ENCODE results near the gene ANKRD18A.
"Not testable (repeated sequence)": the region's sequence is repeated elsewhere in the genome, so short reads cannot be mapped to it uniquely, and the experiment has no call there.

DNA sequence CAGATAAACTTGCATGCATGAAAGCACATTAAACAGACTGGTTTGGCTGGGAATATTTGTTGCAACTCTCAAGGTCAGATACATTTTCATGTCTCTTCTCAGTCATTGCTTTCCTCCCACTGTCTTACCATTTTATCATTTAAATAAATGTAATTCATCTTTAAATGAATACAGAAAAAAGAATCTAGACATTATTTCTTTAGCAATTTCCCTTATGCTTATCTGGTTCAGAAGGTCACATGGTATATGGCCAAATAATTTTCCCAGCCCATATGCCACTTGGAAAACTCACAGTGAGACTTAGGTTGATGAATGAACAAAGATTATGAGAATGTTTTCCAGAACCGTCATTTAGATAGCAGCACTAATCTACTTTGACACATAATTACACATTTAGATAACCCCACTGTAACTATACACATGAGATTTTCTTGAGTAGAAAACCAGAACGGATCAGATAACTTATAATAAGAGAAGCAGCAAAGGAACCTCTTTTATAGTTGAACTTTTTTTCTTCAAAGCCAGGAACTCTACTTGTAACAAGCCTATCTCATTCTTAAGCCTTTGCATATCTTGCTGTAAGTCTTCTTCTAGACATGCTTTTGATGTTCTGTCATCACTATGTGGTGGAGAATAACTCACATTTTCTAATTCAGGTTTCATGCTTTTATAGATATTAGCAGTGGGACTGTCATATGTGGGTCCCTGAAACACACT is 22.2 kb downstream of the ANKRD18A start:
- not testable (repeated sequence) for TF ChIP-seq EZH2phosphoT487 (IDR thresholded peaks at IDR 0.05; ENCODE audit: insufficient read depth, low read depth); EZH2 (IDR thresholded peaks at IDR 0.05; ENCODE audit: insufficient read depth, poor library complexity, severe bottlenecking)
